Stimulated activated CD8-positive, alpha-beta memory T cell treated with anti-CD3 and anti-CD28 coated beads, Interleukin-7, amount 100 ng/mL, for 24 hours (primary cell): ENCODE results near the gene PIGQ.

Source experiments
- DNase-seq: peaks from one replicate; pipeline ENCODE4 v3.0.0-alpha.2; 2020; ENCODE audit warnings: low read depth

Gene PIGQ

DNA sequence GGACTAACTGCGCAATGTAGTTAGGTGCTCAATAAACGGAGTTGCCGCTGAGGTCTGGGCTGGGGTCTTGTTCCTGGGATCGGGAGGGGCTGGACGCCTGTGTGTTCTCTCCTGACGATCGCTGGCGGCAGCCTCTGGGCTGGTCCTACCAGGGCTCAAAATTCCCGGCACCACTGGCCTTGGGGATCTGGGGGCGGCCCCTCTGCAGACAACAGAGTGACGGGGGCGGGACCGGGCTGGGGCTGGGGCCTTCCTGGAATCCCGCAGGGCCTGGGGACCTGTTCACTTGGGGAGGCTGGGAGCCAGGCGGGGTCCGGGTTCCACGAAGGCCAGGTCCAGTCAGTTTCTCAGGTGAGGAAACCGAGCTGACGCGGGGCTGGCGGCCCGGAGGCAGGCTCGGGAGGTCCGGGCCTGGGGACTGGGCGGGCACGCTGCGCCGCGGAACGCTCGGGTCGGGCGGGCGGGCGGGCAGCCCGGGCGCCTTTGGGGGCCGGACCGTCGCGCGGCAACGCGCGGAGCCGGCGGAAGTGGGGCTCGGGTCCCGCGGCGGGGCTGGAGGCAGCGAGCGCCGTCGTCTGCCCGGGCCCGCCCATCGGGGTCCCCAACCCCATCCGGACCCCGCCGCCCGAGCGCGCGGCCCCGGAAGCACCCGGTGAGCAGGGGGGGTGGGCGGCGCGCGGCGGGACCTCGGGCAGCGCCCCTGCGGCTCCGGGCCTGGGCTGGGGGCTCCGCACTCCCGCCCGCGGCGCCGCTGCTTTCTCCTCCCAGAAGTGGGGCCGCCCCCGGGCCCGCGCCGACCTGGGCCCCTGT lies at the start of gene PIGQ:
Gene PIGQ, plus strand, starts transcription at position 524 of the 810 bp plus-strand sequence. CDS start 4,107 bp downstream, outside the sequence.
- no peak for DNase-seq

DNA sequence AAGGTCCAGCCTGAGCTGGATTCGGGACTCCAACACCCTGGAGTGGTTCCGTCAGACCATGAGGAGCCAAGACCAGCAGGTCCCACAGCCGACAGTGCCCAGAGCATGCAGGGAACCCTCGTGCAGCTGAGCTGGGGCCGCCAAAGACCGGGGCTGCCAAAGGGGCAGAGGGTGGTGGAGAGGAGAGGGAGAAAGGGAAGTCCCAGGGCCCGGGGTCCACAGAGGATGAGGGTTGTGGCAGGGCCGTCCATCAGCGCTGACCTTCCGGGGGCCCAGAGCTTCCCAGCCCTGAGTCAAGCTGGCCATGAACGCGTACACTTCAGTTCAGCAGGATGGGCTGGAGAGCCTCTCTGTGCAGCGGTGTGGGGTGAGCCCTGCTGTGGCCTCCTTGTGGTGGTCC lies 48.9 kb upstream of the PIGQ start:
- no peak for DNase-seq

DNA sequence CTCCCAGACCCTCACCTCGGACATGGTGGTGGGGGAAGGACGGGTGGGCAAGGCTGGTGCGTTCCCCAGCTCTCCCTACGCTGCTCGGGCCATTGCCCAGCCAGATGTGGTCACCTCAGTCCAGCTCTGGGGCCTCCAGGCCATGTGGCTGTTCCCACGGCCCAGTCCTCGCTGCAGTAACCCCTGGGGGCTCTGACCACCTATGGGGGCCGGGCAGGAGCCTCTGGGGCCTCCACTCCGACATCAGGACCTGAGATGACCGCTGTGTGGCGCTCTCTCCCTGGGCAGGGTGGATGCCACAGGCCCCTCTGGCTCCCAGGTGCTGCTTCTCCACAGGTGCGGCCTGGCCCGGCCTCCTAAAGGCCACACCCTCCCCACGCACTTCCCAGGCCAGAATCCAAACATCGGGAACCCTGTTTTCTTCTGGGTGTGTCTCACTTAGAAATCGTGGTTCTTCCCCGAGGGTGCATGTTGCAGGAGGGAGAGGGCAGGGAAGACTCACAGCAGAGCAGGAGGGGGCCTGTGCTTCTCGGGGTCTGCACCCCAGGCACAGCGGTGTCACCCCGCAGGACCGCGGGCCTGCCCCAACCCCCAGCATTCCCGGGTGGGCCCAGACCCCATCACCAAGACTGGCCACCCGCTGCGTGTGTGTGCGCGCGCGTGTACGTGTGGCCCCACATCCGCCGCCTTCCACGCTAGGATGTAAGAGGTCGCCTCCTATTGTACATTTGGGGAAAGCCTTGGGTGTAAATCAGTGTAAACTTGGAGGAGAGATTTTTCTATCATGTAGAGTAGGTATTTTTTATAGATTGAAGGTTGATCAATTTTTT lies 48.2 kb upstream of the PIGQ start:
- DNase-seq = no peak

DNA sequence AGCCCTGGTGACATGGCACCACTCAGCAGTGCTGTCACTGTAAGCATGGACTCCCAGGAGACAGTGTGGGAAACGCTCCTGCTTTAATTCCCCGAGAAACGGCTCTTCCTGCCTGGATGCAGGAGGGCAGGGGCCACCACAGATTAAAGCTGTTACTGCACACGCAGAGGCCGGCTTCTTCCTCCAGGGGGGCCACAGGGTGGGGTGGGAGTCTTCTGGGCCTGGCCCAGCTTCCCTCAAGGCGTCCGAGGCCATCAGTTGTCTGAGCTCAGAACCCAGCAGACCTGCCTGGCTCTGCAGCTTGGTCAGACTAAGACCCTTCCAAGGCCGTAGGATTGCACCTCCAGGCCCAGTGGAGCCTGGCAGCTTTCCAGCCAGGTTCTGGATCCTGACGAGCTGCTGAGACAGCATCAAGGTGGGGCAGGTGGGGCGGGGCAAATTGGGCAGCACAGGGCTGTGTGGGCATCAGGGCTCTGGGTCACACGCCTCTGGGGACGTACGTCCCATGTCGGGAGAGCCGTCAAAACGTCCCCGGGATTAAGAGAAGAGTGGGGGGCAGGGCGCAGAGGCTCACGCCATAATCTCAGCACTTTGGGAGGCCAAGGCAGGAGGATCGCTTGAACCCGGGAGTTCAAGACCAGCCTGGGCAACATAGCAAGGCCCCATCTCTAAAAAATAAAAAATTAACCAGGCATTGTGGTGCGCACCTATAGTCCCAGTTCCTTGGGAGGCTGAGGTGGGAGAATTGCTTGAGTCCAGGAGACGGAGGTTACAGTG lies 47.3 kb upstream of the PIGQ start:
- DNase-seq = no peak

DNA sequence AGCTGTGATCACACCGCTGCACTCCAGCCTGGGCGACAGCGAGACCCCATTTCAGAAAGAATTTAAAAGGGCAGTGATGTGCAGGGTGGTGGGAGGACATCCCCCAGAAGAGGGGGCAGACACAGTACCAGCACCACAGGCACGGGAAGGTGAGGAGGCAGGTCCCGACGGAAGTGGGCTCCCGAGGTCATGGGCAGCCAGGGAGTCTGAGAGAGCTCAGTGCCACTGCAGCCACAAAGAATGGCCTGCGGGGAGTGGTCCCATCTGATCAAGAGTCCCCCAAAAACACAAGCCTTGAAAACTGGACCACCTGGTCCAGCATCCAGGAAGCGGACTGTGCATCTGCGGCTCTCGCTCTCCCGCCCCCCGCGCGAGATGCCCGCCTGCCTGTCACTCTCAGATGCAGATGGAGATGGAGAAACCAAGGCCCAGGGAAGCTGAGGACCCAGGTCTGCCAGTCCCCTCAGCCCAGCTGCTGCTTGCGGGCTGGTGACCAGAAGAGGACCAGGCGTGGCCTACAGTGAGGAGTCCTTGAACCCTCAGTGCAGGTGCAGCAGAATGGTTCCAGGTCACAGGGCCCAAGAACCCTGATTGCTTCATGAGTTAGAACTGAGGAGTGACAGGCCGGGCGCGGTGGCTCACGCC lies 46.5 kb upstream of the PIGQ start:
- DNase-seq = no peak

DNA sequence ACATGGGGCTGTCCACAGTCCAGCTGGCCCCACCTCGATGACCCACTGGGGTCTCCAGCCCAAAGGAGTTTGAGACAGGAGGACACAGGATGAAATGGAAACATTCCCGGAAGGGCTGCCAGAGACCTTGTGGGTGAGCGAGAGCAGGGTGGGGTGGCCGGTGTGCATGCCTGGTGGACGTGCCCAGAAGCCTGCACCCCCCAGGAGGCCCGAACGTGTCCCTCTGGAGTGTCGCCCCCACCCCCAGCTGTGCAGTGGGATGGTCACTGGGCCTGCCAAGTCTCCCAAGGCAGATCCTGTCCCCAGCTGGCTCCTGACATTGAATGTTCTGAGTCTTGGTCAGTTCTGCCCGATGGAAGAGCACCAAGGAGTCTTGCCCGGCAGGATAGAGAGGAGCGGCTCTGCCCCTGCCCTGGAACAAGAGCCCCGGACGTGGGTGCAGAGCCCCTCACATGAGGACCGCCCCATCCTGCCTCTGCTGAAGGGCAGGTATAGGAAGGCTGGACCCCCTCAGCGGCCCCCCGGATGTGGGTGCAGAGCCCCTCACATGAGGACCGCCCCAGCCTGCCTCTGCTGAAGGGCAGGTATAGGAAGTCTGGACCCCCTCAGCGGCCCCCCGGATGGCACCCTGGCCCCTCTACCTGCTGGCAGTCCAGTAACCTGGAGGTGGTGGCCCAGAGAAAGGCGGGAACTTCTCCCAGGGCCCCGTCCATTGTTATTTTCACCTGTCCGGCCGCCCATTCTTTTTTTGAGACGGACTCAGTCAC lies 45.3 kb upstream of the PIGQ start:
- DNase-seq = no peak

DNA sequence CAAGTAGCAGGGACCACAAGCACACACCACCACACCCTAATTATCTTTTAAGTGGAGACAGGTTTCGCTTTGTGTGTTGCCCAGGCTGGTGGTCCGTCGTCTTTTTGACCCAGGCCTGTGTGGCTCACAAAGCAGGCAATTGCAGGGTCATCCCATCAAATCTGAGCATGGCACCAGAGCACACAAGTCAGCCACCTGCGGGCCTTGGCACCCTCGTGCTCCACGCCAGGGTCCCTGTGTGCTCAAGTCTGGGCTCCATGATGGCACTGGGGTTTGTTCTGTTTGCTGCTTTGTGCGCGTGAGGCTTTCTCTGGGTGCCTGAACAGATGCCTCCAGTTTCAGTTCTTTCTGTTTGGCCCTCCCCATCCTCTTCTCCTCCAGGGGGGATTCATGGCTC lies 44.6 kb upstream of the PIGQ start:
- no peak for DNase-seq

DNA sequence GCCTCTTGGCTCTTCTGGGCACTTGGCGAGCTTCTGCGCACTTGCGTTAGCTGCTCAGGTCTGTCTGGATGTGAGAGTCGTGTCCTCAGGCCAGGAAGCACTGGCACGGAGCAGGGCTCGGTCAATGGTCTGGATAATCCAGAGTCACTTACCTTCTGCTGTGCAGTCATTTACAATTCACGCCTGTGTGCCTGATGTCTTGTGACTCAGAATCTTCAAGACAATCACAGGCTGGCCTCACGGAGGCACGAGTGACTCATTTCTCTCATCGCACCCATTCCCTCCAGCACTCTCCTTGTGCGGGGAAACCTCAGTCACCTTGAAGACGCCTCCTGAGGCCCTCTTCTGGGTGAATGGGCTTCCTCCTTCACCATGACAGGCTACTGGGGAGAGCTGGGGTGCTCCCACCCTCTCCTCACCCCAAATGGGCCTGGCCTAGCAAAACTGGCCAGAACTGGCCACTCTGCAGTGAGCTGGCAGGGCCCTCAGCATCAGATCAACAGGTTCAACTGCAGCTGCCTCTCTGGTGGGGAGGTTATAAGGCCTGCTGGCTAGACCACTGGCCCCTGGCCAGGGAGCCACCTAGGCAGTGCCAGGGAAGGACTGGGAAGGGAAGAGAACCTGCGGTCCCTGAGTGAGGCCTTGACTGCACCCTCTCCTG lies 44.1 kb upstream of the PIGQ start:
- DNase-seq = peak; percentile 55

DNA sequence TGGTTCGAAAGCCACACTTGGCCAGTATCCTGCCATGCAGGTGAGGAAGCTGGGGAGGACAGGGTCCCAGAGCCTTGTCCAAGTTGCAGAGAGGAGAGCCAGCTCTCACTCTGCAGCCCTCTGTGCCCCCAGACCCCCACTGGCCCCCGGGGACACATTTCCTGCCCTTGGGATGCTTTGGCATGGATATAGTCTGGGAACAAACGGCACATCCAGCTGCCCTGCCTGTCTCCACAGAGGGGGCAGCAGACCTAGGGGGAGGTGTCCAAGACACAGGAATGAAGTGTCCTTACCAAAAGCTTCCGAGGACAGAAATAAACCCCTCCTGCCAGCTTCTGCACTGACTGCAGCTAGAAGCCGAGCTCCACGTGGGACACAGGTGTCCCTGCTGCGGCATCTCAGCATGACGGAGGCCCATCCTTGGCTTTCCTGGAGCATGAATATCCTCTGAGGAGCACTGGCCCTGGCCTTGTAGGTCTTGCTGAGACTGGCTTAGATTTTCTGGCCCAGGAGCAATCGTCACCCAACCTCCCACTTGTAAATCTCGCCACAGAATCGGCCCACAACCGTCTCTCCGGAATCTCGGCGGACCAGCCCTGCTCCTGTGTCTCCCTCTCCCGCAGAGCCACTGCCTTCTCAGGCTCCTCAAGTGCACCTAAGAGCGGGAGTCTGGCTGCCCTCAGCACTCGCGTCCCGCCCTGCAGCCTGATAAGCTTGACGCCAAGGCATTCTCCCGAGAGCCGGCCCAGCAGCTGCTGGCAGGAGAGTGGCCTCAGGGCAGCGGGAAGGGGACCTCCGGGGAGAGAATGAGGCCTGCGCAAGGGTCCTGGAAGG lies 43.4 kb upstream of the PIGQ start:
- no peak for DNase-seq

DNA sequence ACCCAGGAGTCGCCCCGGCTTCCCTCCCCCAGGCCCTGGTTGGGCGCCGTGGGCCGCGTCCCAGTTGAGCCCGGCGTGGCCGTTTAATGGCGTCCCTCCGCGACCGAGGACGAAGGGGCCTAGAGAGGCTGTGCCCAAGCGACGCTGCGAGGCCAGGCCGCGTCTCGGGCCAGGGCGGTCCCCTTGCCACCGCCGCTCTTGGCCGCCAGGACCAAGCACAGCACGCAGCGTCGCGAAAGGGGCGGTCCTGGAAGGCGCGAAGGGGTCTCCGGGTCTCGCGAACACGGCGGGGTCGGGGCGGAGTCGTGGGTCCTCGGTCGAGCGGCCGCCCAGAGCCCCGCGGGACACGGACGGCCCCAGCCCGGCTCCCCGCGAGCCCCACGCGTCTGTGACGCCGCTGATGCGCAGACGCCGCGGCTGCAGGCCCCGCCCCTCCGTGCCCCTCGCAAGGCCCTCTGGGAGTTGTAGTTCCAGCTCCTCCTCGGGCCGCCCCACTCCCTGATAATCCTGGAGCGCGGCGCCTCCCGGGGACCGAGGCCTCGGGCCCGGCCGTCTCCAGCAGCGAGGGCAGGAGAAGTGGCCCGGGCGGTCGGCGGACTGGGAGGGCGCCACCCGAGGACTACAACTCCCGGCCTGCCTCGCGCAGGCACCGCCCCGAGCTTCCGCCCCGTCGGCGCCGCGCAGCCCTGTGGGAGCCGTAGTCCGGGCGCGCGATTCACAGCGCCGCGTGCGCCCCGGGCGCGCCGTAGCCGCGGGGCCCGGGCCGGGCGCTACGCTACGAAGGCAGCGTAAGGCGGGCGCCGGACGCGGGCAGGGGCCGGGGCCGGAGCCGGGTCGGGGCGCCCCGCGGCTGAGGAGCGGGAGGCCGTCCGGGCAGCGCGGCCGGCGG lies 42.5 kb upstream of the PIGQ start, which contains the start of gene CAPN15:
Gene CAPN15, plus strand, starts transcription at position 698 of the 889 bp plus-strand sequence. CDS start 19,127 bp downstream, outside the sequence.
- peak; percentile 61 for DNase-seq

DNA sequence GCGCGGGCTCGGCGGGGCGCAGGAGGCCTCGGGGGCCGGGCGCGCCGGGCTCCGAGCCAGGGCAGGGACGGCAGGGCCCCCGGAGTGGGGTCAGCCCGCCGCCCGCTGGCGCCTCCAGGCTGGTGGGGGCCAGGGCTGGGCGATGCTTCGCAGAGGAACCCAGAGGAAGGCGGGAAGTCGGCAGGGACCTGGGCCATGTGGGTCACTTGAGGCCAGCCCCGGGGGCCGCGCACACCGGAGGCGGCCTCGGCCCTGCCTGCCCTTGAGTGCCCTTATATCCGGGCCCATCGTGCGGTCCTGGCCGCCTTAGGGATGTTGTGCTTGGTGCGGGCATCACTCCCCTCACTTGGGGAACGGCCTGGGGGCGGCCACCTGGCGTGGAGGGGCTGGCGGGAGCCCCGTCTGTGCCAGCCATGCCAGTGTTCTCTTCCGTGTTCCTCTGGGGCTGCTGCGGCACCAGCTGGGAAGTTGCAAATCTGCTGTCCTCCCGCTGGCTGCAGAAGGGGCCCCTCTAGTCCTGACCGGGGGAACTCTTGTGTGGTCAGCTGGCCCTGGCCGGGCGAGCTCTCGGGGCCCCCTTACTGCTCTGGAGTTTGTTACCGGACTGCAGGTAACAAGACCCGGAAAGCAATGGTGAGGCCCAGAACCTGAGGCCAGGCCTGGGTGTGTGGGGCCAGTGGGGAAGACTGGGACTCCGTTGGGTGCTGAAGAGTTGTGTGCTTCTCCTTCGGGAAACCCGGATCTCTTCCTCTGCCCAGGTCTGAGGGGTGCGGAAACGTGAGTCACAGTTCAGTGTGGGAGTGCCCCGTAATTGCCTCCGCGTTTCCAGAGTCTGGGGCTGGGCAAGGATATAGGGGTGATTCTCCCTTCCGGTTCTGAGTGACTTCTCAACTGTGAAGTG lies 41.4 kb upstream of the PIGQ start:
- DNase-seq = no peak

DNA sequence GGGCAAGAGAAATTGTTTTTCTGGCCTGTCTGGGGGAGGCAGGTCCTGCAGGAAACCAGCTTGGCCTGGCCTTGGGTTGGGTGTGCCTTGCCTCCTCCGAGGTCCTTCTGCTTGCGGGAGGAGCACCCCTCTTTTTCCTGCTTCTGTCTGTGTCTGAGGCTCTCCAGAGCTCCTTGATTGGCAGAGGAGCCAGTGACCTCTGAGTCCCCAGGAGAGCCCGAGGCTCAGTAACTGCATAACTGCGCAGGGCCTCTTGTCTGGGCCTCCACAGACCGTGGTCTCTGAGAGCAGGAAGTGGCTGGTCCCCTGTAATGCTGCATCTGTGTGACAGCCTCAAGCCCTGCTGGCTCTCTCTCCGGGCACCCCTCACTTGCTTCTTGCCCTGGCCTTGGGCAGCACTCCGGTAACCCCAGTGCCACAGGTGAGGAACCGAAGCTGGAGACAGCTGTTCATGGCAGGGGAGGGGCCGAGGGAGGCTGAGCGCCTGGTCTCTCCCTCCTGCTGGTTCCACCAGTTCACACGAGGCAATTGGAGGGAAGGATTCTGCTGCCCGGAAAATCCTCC lies 40.7 kb upstream of the PIGQ start:
- DNase-seq = no peak

DNA sequence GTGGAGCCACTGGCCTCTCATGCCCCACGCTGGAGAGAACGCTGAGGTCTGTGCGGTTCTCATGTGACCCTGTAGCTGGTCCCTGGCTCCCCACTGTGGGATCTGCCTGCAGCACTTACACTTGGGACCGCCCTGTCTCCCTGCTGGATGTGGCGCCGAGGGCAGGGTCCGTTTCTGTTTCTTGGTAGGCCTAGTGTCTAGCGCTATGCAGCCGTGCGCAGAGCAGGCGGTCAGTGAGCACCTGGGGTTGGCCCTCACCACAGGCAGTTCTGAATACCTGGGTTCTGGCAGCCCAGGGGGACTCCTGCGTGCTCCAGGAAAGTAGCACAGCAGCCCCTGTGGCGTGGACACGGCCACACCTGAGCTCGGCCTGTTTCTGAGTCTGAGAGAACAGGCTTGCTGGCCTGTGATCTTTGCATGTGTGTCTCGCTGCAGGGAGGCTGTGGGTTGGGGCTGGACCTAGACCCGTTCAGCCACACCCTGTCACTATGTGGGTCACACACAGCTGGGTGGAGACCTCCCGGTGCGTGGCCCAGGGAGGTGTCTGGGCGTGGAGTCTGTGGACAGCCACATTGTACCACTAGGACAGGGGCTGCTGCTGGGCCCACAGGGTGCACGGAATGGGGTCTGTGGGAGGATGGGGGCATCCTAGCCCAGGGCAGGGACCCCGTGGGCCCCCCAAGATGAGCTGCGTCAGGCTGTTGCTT lies 39.5 kb upstream of the PIGQ start:
- DNase-seq = no peak

DNA sequence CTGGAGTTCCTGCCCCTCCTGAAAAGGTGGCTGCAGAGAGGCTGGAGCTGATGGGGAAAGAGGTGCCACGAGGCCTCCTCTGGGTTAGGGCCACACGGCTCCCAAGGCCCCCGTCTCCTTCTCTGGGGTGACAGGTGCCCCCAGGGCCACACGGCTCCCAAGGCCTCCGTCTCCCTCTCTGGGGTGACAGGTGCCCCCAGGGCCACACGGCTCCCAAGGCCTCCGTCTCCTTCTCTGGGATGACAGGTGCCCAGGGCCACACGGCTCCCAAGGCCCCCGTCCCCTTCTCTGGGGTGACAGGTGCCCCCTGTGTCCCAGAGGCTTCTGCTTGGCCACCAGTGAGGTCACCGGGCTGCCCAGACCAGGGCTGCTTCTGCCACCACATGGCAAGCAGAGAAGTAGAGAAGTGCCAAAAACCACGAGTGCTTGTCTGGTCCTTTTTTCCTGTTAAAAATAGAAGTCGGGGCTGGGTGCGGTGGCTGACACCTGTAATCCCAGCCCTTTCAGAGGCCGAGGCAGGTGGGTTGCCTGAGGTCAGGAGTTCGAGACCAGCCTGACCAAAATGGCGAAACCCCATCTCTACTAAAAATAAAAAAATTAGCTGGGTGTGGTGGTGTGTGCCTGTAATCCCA lies 38.2 kb upstream of the PIGQ start:
- no peak for DNase-seq

DNA sequence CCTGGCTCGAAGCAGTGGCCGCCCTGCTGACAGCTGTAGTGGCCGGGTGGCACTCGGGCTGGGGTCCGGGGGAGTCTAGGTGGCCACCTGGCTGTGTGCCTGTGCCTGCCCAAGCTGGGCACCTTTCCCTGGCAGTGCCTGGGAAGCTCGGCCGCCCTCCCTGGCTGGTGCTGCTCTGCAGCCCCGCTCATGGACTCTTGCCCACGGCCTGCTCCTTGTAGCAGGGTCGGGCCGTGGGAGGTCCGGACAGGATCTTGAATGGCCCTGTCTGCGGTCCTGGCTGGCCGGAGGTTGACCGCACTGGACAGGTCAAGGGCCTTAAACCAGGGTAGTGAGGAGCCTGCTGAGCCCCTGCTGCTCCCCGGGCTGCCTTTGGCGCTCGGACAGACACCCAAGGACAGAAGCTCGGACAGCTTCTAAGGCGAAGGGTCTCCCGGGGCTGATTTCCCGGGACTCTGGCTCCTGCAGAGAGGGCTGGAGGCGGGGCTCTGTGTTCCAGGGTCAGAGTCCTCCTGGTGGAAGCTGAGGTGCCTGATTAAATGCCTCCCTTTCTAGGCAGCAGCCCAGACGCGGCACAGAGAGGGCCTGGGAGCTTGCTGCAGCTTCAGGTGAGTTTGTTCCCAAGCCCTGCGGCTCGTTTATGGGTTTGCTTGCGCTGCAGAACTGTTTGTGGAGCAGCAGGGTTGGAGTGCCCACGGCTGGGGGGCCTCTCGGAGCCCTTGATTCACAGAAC lies 36.2 kb upstream of the PIGQ start:
- no peak for DNase-seq
